HG03095 (cell line): Measurements from ENCODE around the gene ANGPT4.

Source experiments
- ATAC-seq: cut with Tn5 transposase; IDR thresholded peaks from one replicate; pipeline ENCODE4 v1.9.1; 2021; ENCODE audit warnings: moderate library complexity; ENCODE audit not compliant: unreplicated experiment

ANGPT4 gene

GRCh38 chr20:846894-847278 lies 69.2 kb downstream of the ANGPT4 start:
- ATAC-seq, result no peak

- ATAC-seq, result no peak
These were observed 69.9 kb downstream of the ANGPT4 start for GRCh38 chr20:845941-846893.

GRCh38 chr20:845226-845868 lies 70.8 kb downstream of the ANGPT4 start:
- no peak for ATAC-seq

GRCh38 chr20:844473-845225 lies 71.5 kb downstream of the ANGPT4 start:
- peak; percentile 96 for ATAC-seq

- no peak for ATAC-seq
These were observed 72.2 kb downstream of the ANGPT4 start for GRCh38 chr20:843912-844311.

- ATAC-seq, result no peak
These were observed 73.6 kb downstream of the ANGPT4 start for GRCh38 chr20:842547-842940.

GRCh38 chr20:841568-842546 lies 74.3 kb downstream of the ANGPT4 start:
- ATAC-seq, result no peak

GRCh38 chr20:840858-841567 lies 75.1 kb downstream of the ANGPT4 start:
- no peak for ATAC-seq

- ATAC-seq, result no peak
These were observed 75.7 kb downstream of the ANGPT4 start for GRCh38 chr20:840503-840857.

GRCh38 chr20:839626-840025 lies 76.5 kb downstream of the ANGPT4 start:
- no peak for ATAC-seq

GRCh38 chr20:839015-839414 lies 77.1 kb downstream of the ANGPT4 start:
- no peak for ATAC-seq

- ATAC-seq, result no peak
These were observed 79.9 kb downstream of the ANGPT4 start for GRCh38 chr20:836190-836589.

GRCh38 chr20:835608-836045 lies 80.5 kb downstream of the ANGPT4 start:
- ATAC-seq, result no peak

- ATAC-seq, result no peak
These were observed 81.9 kb downstream of the ANGPT4 start for GRCh38 chr20:834151-834746.

- peak; percentile 97 for ATAC-seq
These were observed 82.5 kb downstream of the ANGPT4 start, which contains the start of gene FAM110A for GRCh38 chr20:833450-834150. TSS of gene FAM110A (plus strand) at chr20:833715. CDS start at chr20:844805, 11,090 bp downstream.

GRCh38 chr20:833121-833449 lies 83.0 kb downstream of the ANGPT4 start:
- peak; percentile 20 for ATAC-seq

- ATAC-seq, result no peak
These were observed 84.2 kb downstream of the ANGPT4 start for GRCh38 chr20:831956-832355.

- no peak for ATAC-seq
These were observed 84.9 kb downstream of the ANGPT4 start for GRCh38 chr20:831251-831650.
